Hepatocyte (in vitro differentiated cells): ENCODE measurements around the gene GMDS.

ENCODE experiments used
- EZH2 ChIP-seq: fragments of 200-600 bp; sonication (generic); IDR thresholded peaks from 2 replicates; pipeline ENCODE4 v1.6.1; 2016; ENCODE audit warnings: antibody characterized with exemption, mild to moderate bottlenecking, borderline replicate concordance
- EZH2phosphoT487 ChIP-seq: fragments of 200-600 bp; sonication (generic); IDR thresholded peaks from one replicate; pipeline ENCODE4 v1.6.1; 2018; ENCODE audit warnings: antibody characterized with exemption, mild to moderate bottlenecking, low read depth, moderate library complexity; ENCODE audit not compliant: unreplicated experiment, severe bottlenecking
- TF ChIP-seq, protein P1 (sequence below): fragments of 200-600 bp; sonication (generic); IDR thresholded peaks from 2 replicates; pipeline ENCODE4 v1.5.1; 2016; ENCODE audit warnings: antibody characterized with exemption, mild to moderate bottlenecking; ENCODE audit not compliant: poor library complexity

DNA sequence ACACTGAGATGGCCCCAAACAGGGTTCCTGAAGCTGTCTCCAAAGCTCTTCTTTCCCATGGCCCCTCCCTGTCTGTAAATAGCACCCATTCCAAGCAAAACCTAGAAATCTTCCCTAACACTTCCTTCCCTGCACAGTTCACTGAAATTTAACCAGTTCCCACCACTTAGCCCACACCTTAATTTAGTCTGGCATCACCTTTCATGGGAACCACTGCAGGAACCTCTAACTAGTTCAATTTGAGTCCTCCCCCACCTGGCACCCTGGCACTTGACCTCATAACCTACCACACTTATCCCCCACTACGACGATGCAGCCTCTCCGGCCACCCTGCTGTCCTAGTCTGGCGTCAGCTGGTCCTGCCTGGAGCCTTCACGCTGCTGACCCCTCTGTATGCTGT, 278.7 kb downstream of the GMDS start:
- no peak for TF ChIP-seq EZH2phosphoT487
- TF ChIP-seq, protein P1, sequence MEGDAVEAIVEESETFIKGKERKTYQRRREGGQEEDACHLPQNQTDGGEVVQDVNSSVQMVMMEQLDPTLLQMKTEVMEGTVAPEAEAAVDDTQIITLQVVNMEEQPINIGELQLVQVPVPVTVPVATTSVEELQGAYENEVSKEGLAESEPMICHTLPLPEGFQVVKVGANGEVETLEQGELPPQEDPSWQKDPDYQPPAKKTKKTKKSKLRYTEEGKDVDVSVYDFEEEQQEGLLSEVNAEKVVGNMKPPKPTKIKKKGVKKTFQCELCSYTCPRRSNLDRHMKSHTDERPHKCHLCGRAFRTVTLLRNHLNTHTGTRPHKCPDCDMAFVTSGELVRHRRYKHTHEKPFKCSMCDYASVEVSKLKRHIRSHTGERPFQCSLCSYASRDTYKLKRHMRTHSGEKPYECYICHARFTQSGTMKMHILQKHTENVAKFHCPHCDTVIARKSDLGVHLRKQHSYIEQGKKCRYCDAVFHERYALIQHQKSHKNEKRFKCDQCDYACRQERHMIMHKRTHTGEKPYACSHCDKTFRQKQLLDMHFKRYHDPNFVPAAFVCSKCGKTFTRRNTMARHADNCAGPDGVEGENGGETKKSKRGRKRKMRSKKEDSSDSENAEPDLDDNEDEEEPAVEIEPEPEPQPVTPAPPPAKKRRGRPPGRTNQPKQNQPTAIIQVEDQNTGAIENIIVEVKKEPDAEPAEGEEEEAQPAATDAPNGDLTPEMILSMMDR = no peak
- no peak for TF ChIP-seq EZH2
